SK-N-MC (cell line): ENCODE results near the gene PACS1.

Source experiments
- EZH2 ChIP-seq: fragments of 200-600 bp; sonication (generic); IDR thresholded peaks from one replicate; pipeline ENCODE4 v1.6.1; 2017; ENCODE audit warnings: antibody characterized with exemption
- FOXP2 ChIP-seq: optimal IDR thresholded peaks from 2 replicates; pipeline ENCODE3; 2011; ENCODE audit warnings: mild to moderate bottlenecking, moderate library complexity; ENCODE audit not compliant: insufficient read depth; ENCODE audit errors: extremely low read length, control extremely low read depth
- POLR2AphosphoS5 ChIP-seq: IDR thresholded peaks from 2 replicates; pipeline ENCODE4 v1.6.1; 2012; ENCODE audit warnings: mild to moderate bottlenecking, low read depth, low read length, borderline replicate concordance

DNA sequence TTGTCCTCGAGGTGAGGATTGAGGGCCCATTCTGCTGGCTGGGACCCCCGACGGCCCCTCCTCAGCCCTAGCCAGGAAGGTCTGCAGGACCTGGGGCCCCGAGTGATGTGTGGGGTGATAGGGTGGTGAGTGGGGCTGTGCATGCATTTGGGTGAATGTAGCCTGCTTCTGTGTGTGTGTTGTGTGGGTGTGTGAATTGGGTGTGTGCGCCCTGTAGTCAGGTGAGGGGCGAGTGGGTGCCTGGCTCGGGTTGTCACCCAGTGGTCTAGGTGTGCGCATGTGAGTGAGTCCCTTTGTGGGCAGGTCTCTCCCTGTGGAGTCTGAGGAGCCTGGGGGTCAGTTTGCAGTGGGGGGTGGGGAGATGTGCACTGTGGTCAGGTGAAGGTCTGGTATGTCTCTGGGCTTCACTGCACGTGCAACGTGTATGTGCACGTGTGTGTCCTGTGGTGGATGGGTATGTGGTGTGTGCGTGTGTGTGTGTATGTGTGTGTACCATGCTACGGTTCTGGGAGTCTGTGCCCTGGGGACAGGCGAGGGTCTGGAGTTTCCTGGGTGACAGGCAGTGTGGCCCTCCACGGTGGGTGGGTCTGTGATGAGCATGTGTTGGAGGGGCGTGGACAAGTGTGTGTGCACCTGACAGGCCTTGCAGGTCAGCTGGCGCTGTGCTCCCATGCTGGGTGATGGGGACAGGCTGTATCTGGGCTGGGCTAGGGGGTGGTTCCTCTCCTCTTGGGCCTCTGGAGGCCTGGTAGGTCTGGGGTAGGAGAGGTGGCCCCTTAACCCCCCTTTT is 222.7 kb downstream of the PACS1 start:
- TF ChIP-seq EZH2 (no peak), POLR2AphosphoS5 (no peak), FOXP2 (no peak)
